Kidney (tissue), 14 donors: ENCODE measurements around the gene NUDCD3. TPM values are rescaled to one million over a fixed set of nuclear protein-coding genes. Genes with fewer than 3 reads are reported as not detected.

Source experiments
- DNase-seq, 5 donors: peaks; one replicate each; pipeline ENCODE4 v3.0.0-alpha.2; 2013 to 2020
- FAIRE-seq: peaks from 2 replicates; lab custom pipeline; 2012; peaks lifted over from hg19 to GRCh38; lab: Jason Lieb, UNC
- H3K27ac ChIP-seq, 2 donors: one replicate each; pipeline ENCODE4 v1.7.0; 2013; ENCODE audit warnings: low read depth in 2 of 2, low read length in 2 of 2, inconsistent platforms in 1 of 2
- H3K27me3 ChIP-seq: one replicate; pipeline ENCODE4 v1.7.1; 2013; ENCODE audit warnings: low read length, inconsistent platforms; ENCODE audit not compliant: control insufficient read depth, insufficient read depth
- H3K36me3 ChIP-seq, 3 donors: one replicate each; pipeline versions ENCODE4 v1.7.0 to v1.7.1; 2013; ENCODE audit warnings: low read length in 3 of 3, control low read depth in 1 of 3, inconsistent platforms in 1 of 3; ENCODE audit not compliant: insufficient read depth in 3 of 3, control insufficient read depth in 2 of 3
- H3K4me1 ChIP-seq, 3 donors: one replicate each; pipeline versions ENCODE4 v1.7.0 to v1.7.1; 2013; ENCODE audit warnings: low read length in 3 of 3, inconsistent platforms in 1 of 3, low read depth in 1 of 3; ENCODE audit not compliant: control insufficient read depth in 2 of 3, insufficient read depth in 2 of 3
- H3K4me3 ChIP-seq, 3 donors: one replicate each; pipeline versions ENCODE4 v1.7.0 to v1.8.1; 2013; ENCODE audit warnings: low read length in 3 of 3, control low read depth in 1 of 3, inconsistent platforms in 1 of 3
- H3K9ac ChIP-seq, 3 donors: one replicate each; pipeline versions ENCODE4 v1.7.0 to v1.7.1; 2013; ENCODE audit warnings: low read length in 3 of 3, control low read depth in 1 of 3, inconsistent platforms in 1 of 3
- H3K9me3 ChIP-seq, 3 donors: one replicate each; pipeline versions ENCODE4 v1.7.0 to v1.7.1; 2013; ENCODE audit warnings: low read length in 3 of 3, control low read depth in 1 of 3, inconsistent platforms in 1 of 3; ENCODE audit not compliant: control insufficient read depth in 2 of 3, insufficient read depth in 1 of 3
- intact Hi-C: fragments of 100-400 bp; cut with DNase I; formaldehyde crosslinking; loops from one replicate; pipeline ENCODE4 v1.11.1; 2022
- polyA plus RNA-seq: library from polyadenylated mRNA; stranded (reverse); fragments of 350-450 nt; fragmentation: Illumina TruSeq; extraction: RNeasy Lipid Tissue Mini Kit (QIAGEN cat#74804); gene quantifications from one replicate; pipeline ENCODE4 v1.2.3, GENCODE V29; 2014; ENCODE audit warnings: low read depth, low replicate concordance; ENCODE audit not compliant: insufficient read depth
- total RNA-seq: library from RNA; stranded (reverse); fragmentation: NEBNext Ultra II Directional; extraction: Animal tissue kit (Norgen Biotek cat#: 25700); gene quantifications from one replicate; pipeline ENCODE4 v1.2.1, GENCODE V29; 2021
- TF ChIP-seq, protein P1 (sequence below): IDR thresholded peaks from 3 replicates; pipeline ENCODE4 v1.5.1; 2012; ENCODE audit warnings: mild to moderate bottlenecking, moderate library complexity, borderline replicate concordance; ENCODE audit not compliant: insufficient read depth; ENCODE audit errors: extremely low read depth
- donor health status: control.
- donor health status: control.
- donor health status: control.
- donor health status: control.
- donor health status: control.
- donor health status: DM: yes; HTN: yes; CAD: no.
- donor health status: Normal renal cell carcinoma (clear cell type).

Gene NUDCD3
- total and polyA plus RNA-seq, 2 donors from 2014 or later = 37.9 to 97.7 TPM

DNA sequence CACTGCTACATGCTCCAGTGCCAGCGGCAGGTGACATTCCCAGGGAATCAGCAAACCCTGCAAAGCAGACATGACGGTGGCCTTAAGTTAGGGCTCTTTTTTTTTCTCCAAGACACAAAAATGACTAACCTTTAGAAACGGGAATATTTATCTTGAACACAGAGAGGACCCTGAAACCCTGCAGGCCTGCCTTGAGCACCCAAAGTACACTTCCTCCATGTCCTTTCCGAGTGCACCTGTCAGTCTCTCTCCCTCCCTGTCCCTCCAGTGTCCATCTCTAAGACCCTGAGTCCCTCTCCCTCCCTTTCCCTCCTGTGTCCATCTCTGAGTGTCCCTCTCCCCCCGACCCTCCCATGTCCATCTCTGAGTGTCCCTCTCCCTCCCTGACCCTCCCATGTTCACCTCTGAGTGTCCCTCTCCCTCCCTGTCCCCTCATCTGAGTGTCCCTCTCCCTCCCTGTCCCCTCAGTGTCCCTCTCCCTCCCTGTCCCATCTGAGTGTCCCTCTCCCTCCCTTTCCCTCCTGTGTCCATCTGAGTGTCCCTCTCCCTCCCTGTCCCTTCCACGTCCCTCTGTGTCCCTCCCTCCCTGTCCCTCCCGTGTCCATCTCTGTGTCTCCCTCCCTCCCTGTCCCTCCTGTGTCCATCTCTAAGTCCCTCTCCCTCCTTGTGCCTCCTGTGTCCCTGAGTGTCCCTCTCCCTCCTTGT, 113.9 kb downstream of the NUDCD3 start:
- Histone ChIP-seq H3K27me3 (no peaks in the 10 kb centered on the region), H3K9ac (no peak overlapping the region), H3K9me3 (no peaks in the 10 kb centered on the region), H3K4me1 (no peaks in the 10 kb centered on the region), H3K4me3 (no peak overlapping the region), H3K27ac (no peak overlapping the region), H3K36me3 (no peaks in the 10 kb centered on the region)
- FAIRE-seq (no peak), DNase-seq (peak in 1 of 5 donors; percentile 10)
- TF ChIP-seq, protein P1, sequence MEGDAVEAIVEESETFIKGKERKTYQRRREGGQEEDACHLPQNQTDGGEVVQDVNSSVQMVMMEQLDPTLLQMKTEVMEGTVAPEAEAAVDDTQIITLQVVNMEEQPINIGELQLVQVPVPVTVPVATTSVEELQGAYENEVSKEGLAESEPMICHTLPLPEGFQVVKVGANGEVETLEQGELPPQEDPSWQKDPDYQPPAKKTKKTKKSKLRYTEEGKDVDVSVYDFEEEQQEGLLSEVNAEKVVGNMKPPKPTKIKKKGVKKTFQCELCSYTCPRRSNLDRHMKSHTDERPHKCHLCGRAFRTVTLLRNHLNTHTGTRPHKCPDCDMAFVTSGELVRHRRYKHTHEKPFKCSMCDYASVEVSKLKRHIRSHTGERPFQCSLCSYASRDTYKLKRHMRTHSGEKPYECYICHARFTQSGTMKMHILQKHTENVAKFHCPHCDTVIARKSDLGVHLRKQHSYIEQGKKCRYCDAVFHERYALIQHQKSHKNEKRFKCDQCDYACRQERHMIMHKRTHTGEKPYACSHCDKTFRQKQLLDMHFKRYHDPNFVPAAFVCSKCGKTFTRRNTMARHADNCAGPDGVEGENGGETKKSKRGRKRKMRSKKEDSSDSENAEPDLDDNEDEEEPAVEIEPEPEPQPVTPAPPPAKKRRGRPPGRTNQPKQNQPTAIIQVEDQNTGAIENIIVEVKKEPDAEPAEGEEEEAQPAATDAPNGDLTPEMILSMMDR = no peak
- intact Hi-C loops = no loop called here

DNA sequence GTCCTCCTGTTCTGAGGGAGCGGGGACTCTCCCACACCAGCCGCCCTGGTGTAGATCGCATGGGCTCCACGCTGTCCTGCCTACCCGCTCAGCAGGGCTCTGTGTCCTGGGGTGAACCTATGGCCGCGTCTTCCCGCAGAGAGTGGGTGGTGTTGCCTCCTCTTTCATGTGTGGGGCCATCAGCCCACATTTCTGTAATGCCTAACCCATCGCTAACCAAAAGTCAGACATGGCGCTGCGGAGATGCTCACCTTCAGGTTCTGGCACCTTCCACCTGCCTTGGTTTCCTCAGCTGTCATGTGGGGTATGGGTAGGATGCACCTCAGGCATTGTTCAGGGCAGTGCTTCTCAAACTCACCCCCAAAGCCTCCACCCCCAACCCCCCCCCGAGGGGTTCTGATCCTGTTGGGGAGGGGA, 114.5 kb downstream of the NUDCD3 start:
- no peaks in the 10 kb centered on the region for H3K9me3 ChIP-seq
- DNase-seq (no peak), FAIRE-seq (no peak)
- no peaks in the 10 kb centered on the region for H3K4me1 ChIP-seq
- TF ChIP-seq, protein P1 = no peak
- no peak overlapping the region for H3K4me3 ChIP-seq
- intact Hi-C loops = no loop called here
- no peaks in the 10 kb centered on the region for H3K36me3 ChIP-seq
- H3K27me3 ChIP-seq = no peaks in the 10 kb centered on the region
- no peak overlapping the region for H3K9ac ChIP-seq
- H3K27ac ChIP-seq = no peak overlapping the region

DNA sequence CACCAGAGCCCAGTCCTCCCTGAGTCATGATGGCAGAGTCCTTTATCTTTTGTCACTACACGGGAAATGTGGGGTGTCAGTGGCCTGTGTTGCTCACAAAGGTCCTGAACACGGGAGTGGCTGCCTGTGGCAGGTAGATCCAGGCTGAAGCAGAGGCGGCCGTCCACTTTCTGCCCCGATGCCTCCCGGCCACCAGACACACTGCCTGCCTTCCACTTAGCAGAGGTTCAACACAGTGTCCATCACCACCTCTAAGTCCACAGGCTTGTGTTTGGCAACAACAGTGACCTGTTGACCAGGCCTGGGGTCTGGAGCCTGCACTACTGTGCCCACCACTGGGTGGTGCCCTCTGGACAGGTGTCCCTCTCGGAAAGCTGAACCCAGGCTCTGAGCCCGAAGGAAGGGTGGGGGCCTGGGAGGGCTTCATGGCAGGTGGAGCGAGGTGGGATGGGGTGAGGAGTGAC, 115.2 kb downstream of the NUDCD3 start:
- no peak for FAIRE-seq
- Histone ChIP-seq H3K9ac (no peak overlapping the region), H3K36me3 (no peaks in the 10 kb centered on the region), H3K4me3 (no peak overlapping the region), H3K4me1 (no peaks in the 10 kb centered on the region), H3K27me3 (no peaks in the 10 kb centered on the region), H3K27ac (no peak overlapping the region), H3K9me3 (no peaks in the 10 kb centered on the region)
- DNase-seq = peak in 1 of 5 donors; percentile 35
- TF ChIP-seq, protein P1 = peak; percentile 23
- intact Hi-C loops = no loop called here
